ENCODE results near the gene AKR1C1. TPM values are rescaled to one million over a fixed set of nuclear protein-coding genes. Genes with fewer than 3 reads are reported as not detected.

AKR1C1 gene
- total and polyA plus RNA-seq, 9 of the 15 experiments (the other 6 are each of a cell fraction or from before 2014, with no cell fraction given): 43.5 to 180 (median 82.4) TPM

DNA sequence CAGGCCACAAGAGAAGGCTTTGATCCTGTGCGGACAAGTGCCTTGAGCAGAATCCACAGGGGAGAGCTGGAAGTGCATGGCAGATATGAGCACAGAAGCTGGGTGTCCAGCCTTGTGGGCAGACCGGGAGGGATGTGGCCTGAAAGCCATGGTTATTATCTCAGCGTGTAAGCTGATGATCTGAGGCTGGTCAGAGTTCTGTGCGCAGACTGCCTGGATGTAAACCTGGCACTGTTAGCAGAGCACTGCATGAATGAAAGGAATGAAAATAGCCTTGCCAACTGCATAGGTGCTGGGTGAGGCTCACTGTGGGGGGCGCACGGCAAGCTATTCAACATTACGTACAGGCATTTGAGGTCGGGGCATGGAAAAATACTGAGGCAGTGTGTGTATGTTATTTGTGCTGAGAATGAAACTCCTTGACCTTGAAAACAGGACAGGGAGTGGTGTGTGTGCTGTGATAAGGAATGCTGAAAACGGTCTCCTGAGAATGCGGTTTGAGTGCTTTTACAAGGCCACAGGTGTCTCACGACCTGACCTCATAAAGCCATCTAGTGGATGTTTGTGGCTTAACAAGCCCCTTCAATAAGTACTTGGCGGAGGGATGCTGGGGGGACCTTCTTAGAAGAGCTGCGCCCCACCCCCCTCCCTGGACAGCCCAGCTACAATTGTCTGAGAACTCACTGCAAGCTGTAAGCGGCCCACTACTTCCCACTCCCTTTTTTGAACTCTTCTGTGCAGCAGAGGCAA, 18.7 kb downstream of the AKR1C1 start (continued):
- TF ChIP-seq, protein P1, sequence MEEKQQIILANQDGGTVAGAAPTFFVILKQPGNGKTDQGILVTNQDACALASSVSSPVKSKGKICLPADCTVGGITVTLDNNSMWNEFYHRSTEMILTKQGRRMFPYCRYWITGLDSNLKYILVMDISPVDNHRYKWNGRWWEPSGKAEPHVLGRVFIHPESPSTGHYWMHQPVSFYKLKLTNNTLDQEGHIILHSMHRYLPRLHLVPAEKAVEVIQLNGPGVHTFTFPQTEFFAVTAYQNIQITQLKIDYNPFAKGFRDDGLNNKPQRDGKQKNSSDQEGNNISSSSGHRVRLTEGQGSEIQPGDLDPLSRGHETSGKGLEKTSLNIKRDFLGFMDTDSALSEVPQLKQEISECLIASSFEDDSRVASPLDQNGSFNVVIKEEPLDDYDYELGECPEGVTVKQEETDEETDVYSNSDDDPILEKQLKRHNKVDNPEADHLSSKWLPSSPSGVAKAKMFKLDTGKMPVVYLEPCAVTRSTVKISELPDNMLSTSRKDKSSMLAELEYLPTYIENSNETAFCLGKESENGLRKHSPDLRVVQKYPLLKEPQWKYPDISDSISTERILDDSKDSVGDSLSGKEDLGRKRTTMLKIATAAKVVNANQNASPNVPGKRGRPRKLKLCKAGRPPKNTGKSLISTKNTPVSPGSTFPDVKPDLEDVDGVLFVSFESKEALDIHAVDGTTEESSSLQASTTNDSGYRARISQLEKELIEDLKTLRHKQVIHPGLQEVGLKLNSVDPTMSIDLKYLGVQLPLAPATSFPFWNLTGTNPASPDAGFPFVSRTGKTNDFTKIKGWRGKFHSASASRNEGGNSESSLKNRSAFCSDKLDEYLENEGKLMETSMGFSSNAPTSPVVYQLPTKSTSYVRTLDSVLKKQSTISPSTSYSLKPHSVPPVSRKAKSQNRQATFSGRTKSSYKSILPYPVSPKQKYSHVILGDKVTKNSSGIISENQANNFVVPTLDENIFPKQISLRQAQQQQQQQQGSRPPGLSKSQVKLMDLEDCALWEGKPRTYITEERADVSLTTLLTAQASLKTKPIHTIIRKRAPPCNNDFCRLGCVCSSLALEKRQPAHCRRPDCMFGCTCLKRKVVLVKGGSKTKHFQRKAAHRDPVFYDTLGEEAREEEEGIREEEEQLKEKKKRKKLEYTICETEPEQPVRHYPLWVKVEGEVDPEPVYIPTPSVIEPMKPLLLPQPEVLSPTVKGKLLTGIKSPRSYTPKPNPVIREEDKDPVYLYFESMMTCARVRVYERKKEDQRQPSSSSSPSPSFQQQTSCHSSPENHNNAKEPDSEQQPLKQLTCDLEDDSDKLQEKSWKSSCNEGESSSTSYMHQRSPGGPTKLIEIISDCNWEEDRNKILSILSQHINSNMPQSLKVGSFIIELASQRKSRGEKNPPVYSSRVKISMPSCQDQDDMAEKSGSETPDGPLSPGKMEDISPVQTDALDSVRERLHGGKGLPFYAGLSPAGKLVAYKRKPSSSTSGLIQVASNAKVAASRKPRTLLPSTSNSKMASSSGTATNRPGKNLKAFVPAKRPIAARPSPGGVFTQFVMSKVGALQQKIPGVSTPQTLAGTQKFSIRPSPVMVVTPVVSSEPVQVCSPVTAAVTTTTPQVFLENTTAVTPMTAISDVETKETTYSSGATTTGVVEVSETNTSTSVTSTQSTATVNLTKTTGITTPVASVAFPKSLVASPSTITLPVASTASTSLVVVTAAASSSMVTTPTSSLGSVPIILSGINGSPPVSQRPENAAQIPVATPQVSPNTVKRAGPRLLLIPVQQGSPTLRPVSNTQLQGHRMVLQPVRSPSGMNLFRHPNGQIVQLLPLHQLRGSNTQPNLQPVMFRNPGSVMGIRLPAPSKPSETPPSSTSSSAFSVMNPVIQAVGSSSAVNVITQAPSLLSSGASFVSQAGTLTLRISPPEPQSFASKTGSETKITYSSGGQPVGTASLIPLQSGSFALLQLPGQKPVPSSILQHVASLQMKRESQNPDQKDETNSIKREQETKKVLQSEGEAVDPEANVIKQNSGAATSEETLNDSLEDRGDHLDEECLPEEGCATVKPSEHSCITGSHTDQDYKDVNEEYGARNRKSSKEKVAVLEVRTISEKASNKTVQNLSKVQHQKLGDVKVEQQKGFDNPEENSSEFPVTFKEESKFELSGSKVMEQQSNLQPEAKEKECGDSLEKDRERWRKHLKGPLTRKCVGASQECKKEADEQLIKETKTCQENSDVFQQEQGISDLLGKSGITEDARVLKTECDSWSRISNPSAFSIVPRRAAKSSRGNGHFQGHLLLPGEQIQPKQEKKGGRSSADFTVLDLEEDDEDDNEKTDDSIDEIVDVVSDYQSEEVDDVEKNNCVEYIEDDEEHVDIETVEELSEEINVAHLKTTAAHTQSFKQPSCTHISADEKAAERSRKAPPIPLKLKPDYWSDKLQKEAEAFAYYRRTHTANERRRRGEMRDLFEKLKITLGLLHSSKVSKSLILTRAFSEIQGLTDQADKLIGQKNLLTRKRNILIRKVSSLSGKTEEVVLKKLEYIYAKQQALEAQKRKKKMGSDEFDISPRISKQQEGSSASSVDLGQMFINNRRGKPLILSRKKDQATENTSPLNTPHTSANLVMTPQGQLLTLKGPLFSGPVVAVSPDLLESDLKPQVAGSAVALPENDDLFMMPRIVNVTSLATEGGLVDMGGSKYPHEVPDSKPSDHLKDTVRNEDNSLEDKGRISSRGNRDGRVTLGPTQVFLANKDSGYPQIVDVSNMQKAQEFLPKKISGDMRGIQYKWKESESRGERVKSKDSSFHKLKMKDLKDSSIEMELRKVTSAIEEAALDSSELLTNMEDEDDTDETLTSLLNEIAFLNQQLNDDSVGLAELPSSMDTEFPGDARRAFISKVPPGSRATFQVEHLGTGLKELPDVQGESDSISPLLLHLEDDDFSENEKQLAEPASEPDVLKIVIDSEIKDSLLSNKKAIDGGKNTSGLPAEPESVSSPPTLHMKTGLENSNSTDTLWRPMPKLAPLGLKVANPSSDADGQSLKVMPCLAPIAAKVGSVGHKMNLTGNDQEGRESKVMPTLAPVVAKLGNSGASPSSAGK (IDR thresholded peaks at IDR 0.05): peak; percentile 50
- TF ChIP-seq FOXJ3 (CRISPR knock-in tag; IDR thresholded peaks at IDR 0.05) (no peak), CC2D1A (IDR thresholded peaks at IDR 0.05) (peak; percentile 87), ADNP (tag; IDR thresholded peaks at IDR 0.05) (no peak), POLR2B (IDR thresholded peaks at IDR 0.05; ENCODE audit: low read depth, partially characterized antibody) (peak; percentile 61), FOXP4 (CRISPR knock-in tag; IDR thresholded peaks at IDR 0.05; ENCODE audit: borderline replicate concordance) (no peak), ZNF184 (CRISPR knock-in tag; IDR thresholded peaks at IDR 0.05) (no peak)
- TF ChIP-seq, protein P2, sequence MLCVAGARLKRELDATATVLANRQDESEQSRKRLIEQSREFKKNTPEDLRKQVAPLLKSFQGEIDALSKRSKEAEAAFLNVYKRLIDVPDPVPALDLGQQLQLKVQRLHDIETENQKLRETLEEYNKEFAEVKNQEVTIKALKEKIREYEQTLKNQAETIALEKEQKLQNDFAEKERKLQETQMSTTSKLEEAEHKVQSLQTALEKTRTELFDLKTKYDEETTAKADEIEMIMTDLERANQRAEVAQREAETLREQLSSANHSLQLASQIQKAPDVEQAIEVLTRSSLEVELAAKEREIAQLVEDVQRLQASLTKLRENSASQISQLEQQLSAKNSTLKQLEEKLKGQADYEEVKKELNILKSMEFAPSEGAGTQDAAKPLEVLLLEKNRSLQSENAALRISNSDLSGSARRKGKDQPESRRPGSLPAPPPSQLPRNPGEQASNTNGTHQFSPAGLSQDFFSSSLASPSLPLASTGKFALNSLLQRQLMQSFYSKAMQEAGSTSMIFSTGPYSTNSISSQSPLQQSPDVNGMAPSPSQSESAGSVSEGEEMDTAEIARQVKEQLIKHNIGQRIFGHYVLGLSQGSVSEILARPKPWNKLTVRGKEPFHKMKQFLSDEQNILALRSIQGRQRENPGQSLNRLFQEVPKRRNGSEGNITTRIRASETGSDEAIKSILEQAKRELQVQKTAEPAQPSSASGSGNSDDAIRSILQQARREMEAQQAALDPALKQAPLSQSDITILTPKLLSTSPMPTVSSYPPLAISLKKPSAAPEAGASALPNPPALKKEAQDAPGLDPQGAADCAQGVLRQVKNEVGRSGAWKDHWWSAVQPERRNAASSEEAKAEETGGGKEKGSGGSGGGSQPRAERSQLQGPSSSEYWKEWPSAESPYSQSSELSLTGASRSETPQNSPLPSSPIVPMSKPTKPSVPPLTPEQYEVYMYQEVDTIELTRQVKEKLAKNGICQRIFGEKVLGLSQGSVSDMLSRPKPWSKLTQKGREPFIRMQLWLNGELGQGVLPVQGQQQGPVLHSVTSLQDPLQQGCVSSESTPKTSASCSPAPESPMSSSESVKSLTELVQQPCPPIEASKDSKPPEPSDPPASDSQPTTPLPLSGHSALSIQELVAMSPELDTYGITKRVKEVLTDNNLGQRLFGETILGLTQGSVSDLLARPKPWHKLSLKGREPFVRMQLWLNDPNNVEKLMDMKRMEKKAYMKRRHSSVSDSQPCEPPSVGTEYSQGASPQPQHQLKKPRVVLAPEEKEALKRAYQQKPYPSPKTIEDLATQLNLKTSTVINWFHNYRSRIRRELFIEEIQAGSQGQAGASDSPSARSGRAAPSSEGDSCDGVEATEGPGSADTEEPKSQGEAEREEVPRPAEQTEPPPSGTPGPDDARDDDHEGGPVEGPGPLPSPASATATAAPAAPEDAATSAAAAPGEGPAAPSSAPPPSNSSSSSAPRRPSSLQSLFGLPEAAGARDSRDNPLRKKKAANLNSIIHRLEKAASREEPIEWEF (CRISPR knock-in tag; IDR thresholded peaks at IDR 0.05): no peak
